Breast epithelium (tissue), 4 donors: Measurements from ENCODE around the gene ZNF398. TPM values are rescaled to one million over a fixed set of nuclear protein-coding genes. Genes with fewer than 3 reads are reported as not detected.

Source experiments
- DNase-seq, 2 donors: peaks; one replicate each; pipeline ENCODE4 v3.0.0-alpha.2; 2019; ENCODE audit warnings: low spot score in 2 of 2
- H3K27ac ChIP-seq, 2 donors: fragments of 200-600 bp; sonication (generic) in 1 of 2; one replicate each; pipeline ENCODE4 v1.5.1; 2016 to 2019; ENCODE audit warnings: mild to moderate bottlenecking in 1 of 2
- H3K27me3 ChIP-seq, 2 donors: fragments of 200-600 bp; sonication (generic) in 1 of 2; one replicate each; pipeline versions ENCODE4 v1.5.1 to v1.6.0; 2017 to 2019; ENCODE audit warnings: control low read depth in 1 of 2, mild to moderate bottlenecking in 1 of 2
- H3K36me3 ChIP-seq: fragments of 200-600 bp; one replicate; pipeline ENCODE4 v1.5.1; 2019
- H3K4me1 ChIP-seq, 2 donors: fragments of 200-600 bp; sonication (generic); one replicate each; pipeline ENCODE4 v1.5.1; 2016 to 2019; ENCODE audit warnings: control low read depth in 1 of 2
- H3K4me3 ChIP-seq, 3 donors: fragments of 200-600 bp; sonication (generic); 1 replicate in 2 of 3; 2 replicates in 1 of 3; pipeline ENCODE4 v1.5.1; 2016 to 2019; ENCODE audit warnings: mild to moderate bottlenecking in 3 of 3, moderate library complexity in 2 of 3
- H3K9me3 ChIP-seq, 2 donors: fragments of 200-600 bp; sonication (generic) in 1 of 2; one replicate each; pipeline ENCODE4 v1.5.1; 2016 to 2019; ENCODE audit warnings: control low read depth in 1 of 2
- CTCF ChIP-seq, 3 donors: fragments of 450-650 bp; IDR thresholded peaks; one replicate each; pipeline ENCODE4 v1.5.1; 2016 to 2017; ENCODE audit warnings: antibody characterized with exemption in 3 of 3, mild to moderate bottlenecking in 3 of 3, moderate library complexity in 3 of 3
- POLR2A ChIP-seq: fragments of 450-650 bp; IDR thresholded peaks from one replicate; pipeline ENCODE4 v1.6.1; 2016; ENCODE audit warnings: antibody characterized with exemption, mild to moderate bottlenecking, moderate library complexity
- POLR2AphosphoS5 ChIP-seq, 3 donors: sonication (generic); formaldehyde crosslinking; IDR thresholded peaks; one replicate each; pipeline ENCODE4 v1.6.1; 2017; ENCODE audit warnings: antibody characterized with exemption in 3 of 3
- intact Hi-C: fragments of 100-400 bp; cut with DNase I; formaldehyde crosslinking; loops from one replicate; pipeline ENCODE4 v1.15.1; 2023; ENCODE audit warnings: low total_unique reads
- total RNA-seq, 3 donors: library from RNA; depleted of rRNA; stranded (reverse); fragments of >200 nt; gene quantifications; one replicate each; pipeline ENCODE4 v1.1.0, GENCODE V29; 2016

ZNF398 gene
- total RNA-seq, 3 donors from 2014 or later, result 17.3 to 25.9 (median 22.9) TPM

- TF ChIP-seq POLR2AphosphoS5 (IDR thresholded peaks at IDR 0.05) (no peak), POLR2A (no peak), CTCF (IDR thresholded peaks at IDR 0.05) (no peak)
- Histone ChIP-seq H3K27ac (no peak overlapping the region), H3K4me3 (no peak overlapping the region), H3K4me1 (no peaks in the 10 kb centered on the region), H3K27me3 (no peaks in the 10 kb centered on the region), H3K36me3 (no peaks in the 10 kb centered on the region), H3K9me3 (no peaks in the 10 kb centered on the region)
- no peak for DNase-seq
- intact Hi-C loops, result no loop called here
Observed at GRCh38 chr7:149188637-149189259, 41.5 kb downstream of the ZNF398 start.

DNA sequence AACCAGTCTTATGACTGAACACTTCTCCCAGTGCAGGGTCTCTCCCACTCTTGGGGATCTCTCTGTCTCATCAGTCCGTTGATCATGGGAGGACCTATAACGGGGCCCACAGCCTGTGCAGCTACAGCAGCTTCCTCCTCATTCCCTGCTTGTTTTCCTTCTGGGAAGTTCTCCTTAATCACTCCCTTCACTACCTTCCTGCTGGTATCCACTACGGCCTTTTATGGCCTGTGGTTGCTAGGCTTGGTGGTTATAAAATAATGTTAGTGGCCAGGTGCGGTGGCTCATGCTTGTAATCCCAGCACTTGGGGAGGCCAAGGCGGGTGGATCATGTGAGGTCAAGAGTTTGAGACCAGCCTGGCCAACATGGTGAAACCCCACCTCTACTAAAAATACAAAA is 44.6 kb downstream of the ZNF398 start:
- intact Hi-C loops, result no loop called here
- no peak overlapping the region for H3K4me3 ChIP-seq
- peaks cover 6% of the 10 kb centered on the region in 2 donors for H3K4me1 ChIP-seq
- H3K27me3 ChIP-seq, result no peaks in the 10 kb centered on the region
- no peaks in the 10 kb centered on the region for H3K36me3 ChIP-seq
- DNase-seq, result no peak
- no peak for TF ChIP-seq POLR2A
- TF ChIP-seq CTCF (IDR thresholded peaks at IDR 0.05), result no peak
- TF ChIP-seq POLR2AphosphoS5 (IDR thresholded peaks at IDR 0.05), result no peak
- H3K27ac ChIP-seq, result no peak overlapping the region
- H3K9me3 ChIP-seq, result no peaks in the 10 kb centered on the region

- Histone ChIP-seq H3K27ac (peak overlapping the region; percentile 83 to 93), H3K4me3 (peak overlapping the region; percentile 73 to 83 (median 74)), H3K27me3 (no peaks in the 10 kb centered on the region), H3K36me3 (peaks cover 9% of the 10 kb centered on the region), H3K9me3 (no peaks in the 10 kb centered on the region), H3K4me1 (peaks cover 6 to 9% of the 10 kb centered on the region in 2 donors)
- intact Hi-C loops, result no loop called here
- DNase-seq, result no peak
- TF ChIP-seq POLR2AphosphoS5 (IDR thresholded peaks at IDR 0.05), result no peak
- TF ChIP-seq POLR2A, result no peak
- TF ChIP-seq CTCF (IDR thresholded peaks at IDR 0.05), result no peak
Observed at GRCh38 chr7:149194799-149195179, 47.5 kb downstream of the ZNF398 start.

- H3K27ac ChIP-seq, result peak within 1 kb of the TSS; percentile 83 to 93
- intact Hi-C loops, result no loop called here
- peak; percentile 84 to 93 for DNase-seq
- TF ChIP-seq CTCF (IDR thresholded peaks at IDR 0.05) (peak in 2 of 3 donors; percentile 52 to 55), POLR2AphosphoS5 (IDR thresholded peaks at IDR 0.05) (peak; percentile 34 to 69 (median 65)), POLR2A (no peak)
- no peaks in the 10 kb centered on the region for H3K9me3 ChIP-seq
- peaks cover 9% of the 10 kb centered on the region for H3K36me3 ChIP-seq
- H3K4me3 ChIP-seq, result peak within 1 kb of the TSS; percentile 73 to 83 (median 74)
- no peaks in the 10 kb centered on the region for H3K27me3 ChIP-seq
- peaks cover 6 to 9% of the 10 kb centered on the region in 2 donors for H3K4me1 ChIP-seq
Observed at GRCh38 chr7:149195180-149196150, 48.2 kb downstream of the ZNF398 start, which contains the start of gene ZNF282. TSS of gene ZNF282 (plus strand) at chr7:149195546. CDS start at chr7:149195590, 44 bp downstream.
